Measurements from ENCODE around the gene CLEC4G. TPM values are rescaled to one million over a fixed set of nuclear protein-coding genes. Genes with fewer than 3 reads are reported as not detected.

The CLEC4G gene
- total and polyA plus RNA-seq, 2 donors (not counting 3 experiments of a cell fraction or from before 2014, with no cell fraction given) = not detected

GRCh38 chr19:7716762-7717161 lies 15.1 kb downstream of the CLEC4G start:
- Histone ChIP-seq H3K4me2 (ENCODE audit: insufficient read depth, low read length) (no peak overlapping the region), H3K4me1 (ENCODE audit: control insufficient read depth, extremely low read depth, insufficient read depth, low read length) (no peaks in the 10 kb centered on the region), H3K9ac (replicated peaks; ENCODE audit: extremely low read depth, insufficient read depth, low read length) (no peak overlapping the region), H3K27me3 (ENCODE audit: control insufficient read depth in 2 of 2, insufficient read depth in 2 of 2, low read length in 2 of 2) (no peaks in the 10 kb centered on the region), H3K9me1 (replicated peaks; ENCODE audit: control insufficient read depth, extremely low read depth, insufficient read depth, low read length) (no peaks in the 10 kb centered on the region), H3K27ac (ENCODE audit: insufficient read depth, low read depth, low read length) (no peak overlapping the region), H3K9me3 (replicated peaks; ENCODE audit: control insufficient read depth, insufficient read depth, low read length) (no peaks in the 10 kb centered on the region), H3K4me3 (replicated peaks in 1 of 3; ENCODE audit: insufficient read depth in 1 of 3, low read depth in 1 of 3, low read length in 3 of 3) (no peak overlapping the region), H4K20me1 (replicated peaks; ENCODE audit: control insufficient read depth, extremely low read depth, insufficient read depth, low read length) (no peaks in the 10 kb centered on the region), H3K36me3 (ENCODE audit: control insufficient read depth in 2 of 2, extremely low read depth in 1 of 2, insufficient read depth in 2 of 2, low read length in 2 of 2) (no peaks in the 10 kb centered on the region), H2AFZ (ENCODE audit: low read depth, low read length) (no peak overlapping the region), H3K79me2 (ENCODE audit: control insufficient read depth, insufficient read depth, low read length) (no peaks in the 10 kb centered on the region)
- CTCF ChIA-PET = no interaction called here
- dilution Hi-C loops (cut with MboI; ENCODE audit: extremely low pct_ligation_motif_present, low sequenced_read_pairs) (no loop called here), intact Hi-C loops (cut with micrococcal nuclease) (no loop called here)
- FAIRE-seq = no peak
- no TSS peak for BruUV-seq (replicated peaks)
- POLR2A ChIA-PET = no interaction called here
- TF ChIP-seq, protein P1, sequence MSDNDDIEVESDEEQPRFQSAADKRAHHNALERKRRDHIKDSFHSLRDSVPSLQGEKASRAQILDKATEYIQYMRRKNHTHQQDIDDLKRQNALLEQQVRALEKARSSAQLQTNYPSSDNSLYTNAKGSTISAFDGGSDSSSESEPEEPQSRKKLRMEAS (IDR thresholded peaks at IDR 0.05; ENCODE audit: insufficient read depth, insufficient read length) = no peak
- TF ChIP-seq POLR2AphosphoS5 (IDR thresholded peaks at IDR 0.05; ENCODE audit: insufficient read depth, low read depth, low read length) (no peak), POLR2A (IDR thresholded peaks at IDR 0.05; ENCODE audit: low read depth, low read length) (no peak), JUN (IDR thresholded peaks at IDR 0.05; ENCODE audit: borderline replicate concordance, insufficient read depth, insufficient read length, low read depth) (no peak), MYC (IDR thresholded peaks at IDR 0.05; ENCODE audit: low read depth, low read length) (no peak), FOS (IDR thresholded peaks at IDR 0.05; ENCODE audit: borderline replicate concordance, insufficient read depth, low read length) (no peak), GATA2 (IDR thresholded peaks at IDR 0.05; ENCODE audit: insufficient read depth, insufficient read length, low read depth, low read length) (no peak), EZH2 (IDR thresholded peaks at IDR 0.05; ENCODE audit: borderline replicate concordance, low read depth, low read length, severe bottlenecking) (no peak)
- TF ChIP-seq, protein P2, sequence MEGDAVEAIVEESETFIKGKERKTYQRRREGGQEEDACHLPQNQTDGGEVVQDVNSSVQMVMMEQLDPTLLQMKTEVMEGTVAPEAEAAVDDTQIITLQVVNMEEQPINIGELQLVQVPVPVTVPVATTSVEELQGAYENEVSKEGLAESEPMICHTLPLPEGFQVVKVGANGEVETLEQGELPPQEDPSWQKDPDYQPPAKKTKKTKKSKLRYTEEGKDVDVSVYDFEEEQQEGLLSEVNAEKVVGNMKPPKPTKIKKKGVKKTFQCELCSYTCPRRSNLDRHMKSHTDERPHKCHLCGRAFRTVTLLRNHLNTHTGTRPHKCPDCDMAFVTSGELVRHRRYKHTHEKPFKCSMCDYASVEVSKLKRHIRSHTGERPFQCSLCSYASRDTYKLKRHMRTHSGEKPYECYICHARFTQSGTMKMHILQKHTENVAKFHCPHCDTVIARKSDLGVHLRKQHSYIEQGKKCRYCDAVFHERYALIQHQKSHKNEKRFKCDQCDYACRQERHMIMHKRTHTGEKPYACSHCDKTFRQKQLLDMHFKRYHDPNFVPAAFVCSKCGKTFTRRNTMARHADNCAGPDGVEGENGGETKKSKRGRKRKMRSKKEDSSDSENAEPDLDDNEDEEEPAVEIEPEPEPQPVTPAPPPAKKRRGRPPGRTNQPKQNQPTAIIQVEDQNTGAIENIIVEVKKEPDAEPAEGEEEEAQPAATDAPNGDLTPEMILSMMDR (IDR thresholded peaks at IDR 0.05; ENCODE audit: extremely low read depth in 1 of 2, insufficient read depth in 1 of 2, low read depth in 1 of 2, low read length in 2 of 2) = no peak
- DNase-seq (ENCODE audit: low read depth, low spot score) = no peak

All from endothelial cell of umbilical vein (primary cell).